NCI-H2196 (cell line): ENCODE measurements around the gene SLC35E1.

Source experiments
- DNase-seq: peaks from one replicate; lab custom pipeline; 2025; ENCODE audit not compliant: unreplicated experiment; lab: John Stamatoyannopoulos, UW

The SLC35E1 gene

DNA sequence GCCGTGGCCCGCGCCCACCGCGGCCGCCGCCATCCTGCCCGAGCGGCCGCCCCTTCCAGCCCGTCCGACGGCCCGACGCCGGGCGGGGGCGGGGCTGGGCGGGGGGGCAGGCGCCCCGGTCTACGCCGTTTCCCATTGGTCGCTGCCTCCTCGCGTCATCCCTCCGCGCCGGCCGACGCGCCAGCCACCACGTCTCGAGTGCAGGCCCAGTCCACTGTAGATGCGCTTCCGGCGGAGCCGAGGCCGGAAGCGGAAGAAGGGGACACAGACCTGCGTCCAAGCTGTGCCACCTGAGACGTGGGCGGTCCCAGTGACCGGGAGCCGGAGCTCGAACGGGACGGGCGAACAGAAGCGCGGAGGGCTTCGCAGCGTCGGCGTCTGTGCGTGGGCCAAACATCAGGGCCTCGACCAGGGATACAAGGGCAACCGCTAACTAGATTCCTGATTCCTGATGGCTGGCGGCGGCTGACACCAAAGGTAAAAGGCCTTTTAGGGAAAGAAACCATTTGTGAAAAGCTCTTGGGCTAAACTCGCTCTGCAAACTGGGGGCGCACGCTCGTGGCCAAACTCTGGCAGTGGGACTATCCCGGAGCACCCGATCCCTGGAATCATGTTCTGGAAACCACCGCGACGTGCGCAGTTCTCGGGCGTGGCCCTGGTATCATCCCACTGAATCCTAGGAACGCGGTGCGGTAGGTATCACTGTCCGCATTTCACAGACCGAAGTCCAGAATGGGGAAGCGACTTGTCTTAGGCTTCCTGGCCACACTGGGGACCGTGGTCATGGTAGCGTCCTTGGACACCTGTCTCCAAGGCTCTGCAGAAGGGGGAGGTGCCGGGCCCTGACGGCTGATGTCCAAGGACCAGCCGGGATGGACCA, at the start of gene SLC35E1:
Gene SLC35E1 (minus strand): TSS at position 84 of the 880 bp plus-strand sequence. CDS start 51 bp downstream, at position 33.
- peak; percentile 97 for DNase-seq

- no peak for DNase-seq
These were observed 49.1 kb upstream of the SLC35E1 start for GRCh38 chr19:16621165-16621800.

- DNase-seq: no peak
These were observed 48.4 kb upstream of the SLC35E1 start for GRCh38 chr19:16620584-16620983.

DNA sequence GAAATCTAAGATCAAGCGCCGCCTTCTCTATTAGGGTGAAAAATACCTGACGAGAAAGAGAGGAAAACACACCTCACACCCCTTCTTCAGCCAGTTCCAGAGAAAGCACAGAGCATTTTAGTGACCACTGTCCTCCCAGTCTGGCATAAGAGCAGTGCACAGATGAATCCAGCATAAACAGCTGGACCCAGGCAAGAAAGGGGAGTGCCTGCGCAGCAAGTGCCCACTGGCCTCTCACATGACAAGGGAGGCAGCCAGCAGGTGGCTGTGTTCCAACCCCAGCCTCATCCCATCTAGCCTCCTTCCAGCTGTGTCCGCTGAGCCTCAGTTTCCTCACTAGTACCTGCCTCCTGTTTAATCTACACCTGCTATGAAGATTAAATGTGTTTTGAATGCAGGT, 47.8 kb upstream of the SLC35E1 start:
- DNase-seq: no peak

- no peak for DNase-seq
These were observed 47.2 kb upstream of the SLC35E1 start for GRCh38 chr19:16619457-16619856.

DNA sequence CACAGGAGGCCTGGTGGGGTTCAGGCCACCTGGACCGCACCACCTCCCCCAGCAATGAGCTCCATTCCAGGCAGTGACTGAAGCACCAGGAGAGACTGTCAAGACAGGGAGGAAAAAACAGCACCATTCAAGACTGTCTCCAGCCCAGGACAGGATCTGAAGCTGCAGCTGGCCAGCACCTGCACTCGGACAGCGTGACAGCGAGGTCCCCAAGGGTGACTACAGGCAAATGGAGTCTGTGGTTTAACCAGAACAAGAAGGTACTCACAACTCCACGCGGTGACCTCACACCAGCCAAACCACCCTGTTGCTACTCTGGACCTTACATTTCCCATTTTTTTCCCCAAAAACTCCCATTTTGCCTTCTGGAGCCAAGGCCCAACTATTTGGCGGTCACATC, 46.0 kb upstream of the SLC35E1 start:
- no peak for DNase-seq

DNA sequence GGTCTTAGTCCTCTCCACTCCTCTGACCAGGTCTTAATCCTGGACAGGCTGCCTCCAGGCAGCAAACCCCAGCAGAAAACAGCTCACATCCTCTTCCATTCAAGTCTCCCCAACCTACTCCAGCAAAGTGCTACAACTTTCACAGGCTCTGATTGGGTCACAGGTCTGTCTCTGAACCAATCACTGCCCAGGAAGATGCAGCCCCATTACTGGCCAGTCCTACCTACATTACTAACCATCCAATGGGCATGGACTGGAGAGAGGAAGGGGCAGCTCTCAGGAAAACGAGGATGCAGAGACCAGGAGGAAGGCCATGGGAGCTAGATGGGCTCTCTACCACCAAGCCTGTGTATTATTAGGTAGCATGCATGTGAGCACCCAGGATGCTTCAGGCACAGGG, 43.6 kb upstream of the SLC35E1 start:
- no peak for DNase-seq

DNA sequence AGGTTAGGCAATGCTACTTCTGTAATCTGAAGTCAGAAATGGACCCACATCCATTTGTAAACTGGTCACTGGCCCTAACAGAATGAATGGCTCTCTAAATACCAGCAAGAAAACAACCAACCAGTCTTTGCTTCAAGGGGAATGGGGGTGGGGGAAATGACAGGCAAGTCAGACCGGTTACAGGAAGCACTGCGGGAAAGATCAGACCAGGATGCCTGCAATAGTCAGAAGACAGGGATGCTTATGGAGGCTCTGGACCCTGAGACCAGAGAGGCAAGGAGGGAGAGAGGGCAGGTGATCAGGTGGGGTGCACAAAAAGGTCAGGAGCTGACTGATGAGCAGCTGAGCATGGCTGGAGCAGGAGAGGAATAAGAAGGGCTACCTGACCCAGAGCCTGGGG, 42.7 kb upstream of the SLC35E1 start:
- no peak for DNase-seq

GRCh38 chr19:16613841-16614240, 41.6 kb upstream of the SLC35E1 start:
- DNase-seq: no peak

- no peak for DNase-seq
These were observed 40.4 kb upstream of the SLC35E1 start for GRCh38 chr19:16612636-16613035.

DNA sequence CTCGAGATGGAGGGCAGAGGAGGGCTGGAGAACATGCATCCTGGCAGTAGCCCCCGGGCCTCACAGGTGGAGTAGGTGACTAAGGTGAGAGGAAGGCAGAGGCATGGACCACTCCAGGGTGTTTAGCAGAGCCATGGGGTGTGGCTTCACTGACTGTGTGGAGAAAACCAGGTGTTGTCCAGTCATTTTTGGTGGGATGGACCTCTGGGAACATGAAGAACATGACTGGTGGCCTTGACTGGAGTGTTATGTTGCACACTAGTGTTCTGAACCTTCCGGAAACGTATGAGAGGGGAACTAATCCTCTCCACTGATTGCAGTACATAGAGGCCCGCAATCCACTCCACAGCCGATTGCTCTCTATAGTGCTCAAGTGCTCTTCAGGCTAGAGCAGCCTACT, 38.9 kb upstream of the SLC35E1 start:
- no peak for DNase-seq

DNA sequence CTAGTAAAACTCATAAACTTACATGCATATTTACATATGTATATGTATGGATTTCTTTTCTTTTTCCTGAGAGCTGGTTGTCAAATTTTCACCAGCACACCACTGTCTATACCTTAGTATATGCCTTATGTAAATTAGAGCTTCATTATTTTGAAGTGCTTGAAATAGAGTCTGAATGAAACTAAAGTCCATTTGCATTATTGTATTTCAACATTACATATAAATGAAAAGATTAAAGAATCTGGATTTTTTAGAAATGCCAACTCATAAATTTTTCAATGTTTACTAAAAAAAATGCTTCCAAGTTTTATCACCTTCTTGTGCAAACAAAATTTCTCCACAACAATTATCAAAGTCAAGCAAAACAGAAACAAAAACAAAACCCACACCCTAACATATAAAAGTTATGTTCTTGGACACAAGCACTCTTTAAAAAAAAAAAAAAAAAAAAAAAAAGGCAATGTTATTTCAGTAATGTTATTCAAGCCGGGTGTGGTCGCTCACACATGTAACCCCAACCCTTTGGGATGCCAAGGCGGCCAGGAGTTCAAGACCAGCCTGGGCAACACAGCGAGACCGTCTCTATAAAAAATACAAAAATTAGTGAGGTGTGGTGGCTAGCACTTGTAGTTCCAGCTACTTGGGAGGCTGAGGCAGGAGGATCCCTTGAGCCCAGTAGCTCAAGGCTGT, 37.4 kb upstream of the SLC35E1 start:
- no peak for DNase-seq

DNA sequence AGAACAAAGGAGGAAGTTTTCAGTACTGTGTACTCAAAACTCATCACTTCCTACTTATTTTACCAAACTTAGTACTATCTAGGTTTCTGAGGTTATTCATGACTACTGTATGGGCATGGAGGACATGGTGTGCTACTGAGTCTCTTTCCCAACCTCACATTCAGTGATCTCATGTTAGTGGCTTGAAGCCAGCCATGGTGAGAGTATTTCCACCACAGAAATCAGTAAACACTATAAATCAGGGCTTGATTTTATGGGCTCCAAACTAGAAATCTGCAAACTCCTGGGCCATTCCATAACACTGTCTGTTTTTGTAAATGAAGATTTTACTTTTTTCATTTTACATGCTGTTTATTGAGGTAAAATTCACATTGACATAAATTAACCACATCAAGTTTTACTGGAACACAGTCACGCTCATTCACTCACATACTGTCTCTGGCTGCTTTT, 36.1 kb upstream of the SLC35E1 start:
- DNase-seq: no peak

- DNase-seq: no peak
These were observed 35.6 kb upstream of the SLC35E1 start for GRCh38 chr19:16607819-16608218.

- peak; percentile 65 for DNase-seq
These were observed 33.4 kb upstream of the SLC35E1 start for GRCh38 chr19:16605553-16605994.

DNA sequence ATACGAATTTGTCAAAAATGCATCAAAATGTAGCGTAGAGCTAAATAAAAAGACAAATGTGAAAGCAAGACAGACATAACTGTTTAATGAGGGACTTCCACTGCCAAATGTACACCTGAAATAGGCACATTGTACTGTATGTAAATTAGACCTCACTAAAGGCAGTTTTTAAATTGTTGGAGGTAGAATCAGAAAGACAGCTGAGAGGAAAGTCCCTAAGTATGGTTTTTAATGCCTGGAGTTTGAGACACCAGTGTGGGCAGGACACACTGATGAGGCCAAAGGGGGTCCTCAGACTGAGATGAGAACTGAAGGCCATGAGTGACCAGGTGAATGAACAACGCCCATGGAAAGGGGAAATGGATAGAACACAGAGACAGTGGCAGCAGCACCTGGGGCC, 32.9 kb upstream of the SLC35E1 start:
- DNase-seq: no peak

- no peak for DNase-seq
These were observed 32.4 kb upstream of the SLC35E1 start for GRCh38 chr19:16604615-16605014.

DNA sequence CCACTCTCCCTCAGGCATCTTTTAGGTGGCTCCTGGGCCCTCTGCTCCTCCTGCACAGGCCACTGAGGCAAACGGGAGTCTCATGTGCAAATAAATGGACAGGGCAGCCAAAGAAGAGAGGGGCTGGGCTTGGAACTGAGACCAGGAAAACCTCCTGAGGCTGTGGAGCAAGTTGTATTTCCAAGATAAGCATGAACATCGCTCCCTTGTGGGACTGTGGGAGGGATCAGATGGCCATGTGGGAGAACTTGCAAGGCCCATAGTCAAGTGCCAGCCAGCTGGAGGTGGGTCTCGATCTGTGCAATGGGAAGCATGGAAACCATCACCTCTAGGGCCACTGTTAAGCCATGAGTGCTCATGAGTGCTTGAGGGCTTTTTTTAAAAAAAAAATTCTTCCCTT, 30.9 kb upstream of the SLC35E1 start:
- no peak for DNase-seq

- DNase-seq: no peak
These were observed 29.3 kb upstream of the SLC35E1 start for GRCh38 chr19:16601378-16602052.

DNA sequence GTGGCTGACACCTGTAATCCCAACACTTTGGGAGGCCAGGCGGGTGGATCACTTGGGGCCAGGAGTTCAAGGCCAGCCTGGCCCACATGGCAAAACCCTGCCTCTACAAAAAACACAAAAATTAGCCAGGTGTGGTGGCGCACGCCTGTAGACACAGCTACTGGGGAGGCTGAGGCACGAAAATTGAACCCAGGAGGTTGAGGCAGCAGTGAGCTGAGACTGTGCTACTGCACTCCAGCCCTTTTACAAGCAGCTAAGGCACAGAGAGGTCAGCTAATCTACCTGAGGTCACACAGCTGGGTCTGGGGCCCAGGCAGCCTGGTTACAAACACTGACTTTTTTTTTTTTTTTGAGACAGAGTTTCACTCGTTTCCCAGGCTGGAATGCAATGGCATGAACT, 28.6 kb upstream of the SLC35E1 start:
- DNase-seq: no peak

- no peak for DNase-seq
These were observed 27.6 kb upstream of the SLC35E1 start for GRCh38 chr19:16599655-16600346.
